H7 (cell line): ENCODE data around the gene ABHD2. TPM values are rescaled to one million over a fixed set of nuclear protein-coding genes. Genes with fewer than 3 reads are reported as not detected.
A peak's percentile ranks its signal among the peaks of the same experiment; 100 is the strongest.
"Not testable (repeated sequence)": the region's sequence is repeated elsewhere in the genome, so short reads cannot be mapped to it uniquely, and the experiment has no call there.

ENCODE experiments used
- DNase-seq: peaks from one replicate; pipeline ENCODE4 v3.0.0; 2012
- H3K27me3 ChIP-seq: 2 replicates; pipeline ENCODE4 v1.6.0; 2011; ENCODE audit warnings: mild to moderate bottlenecking, low read length; ENCODE audit not compliant: control insufficient read depth, insufficient read depth
- H3K36me3 ChIP-seq: replicated peaks from 2 replicates; pipeline ENCODE4 v1.5.1; 2011; ENCODE audit warnings: low read length; ENCODE audit not compliant: control insufficient read depth, insufficient read depth
- H3K4me3 ChIP-seq: 2 replicates; pipeline ENCODE4 v1.5.1; 2011; ENCODE audit warnings: low read depth, mild to moderate bottlenecking, control low read depth, low read length, moderate library complexity; ENCODE audit not compliant: insufficient read depth
- total RNA-seq: library from RNA; depleted of rRNA; stranded (reverse); fragments of >200 nt; shearing (Covaris generic); gene quantifications from 2 replicates; pipeline ENCODE4 v1.2.3, GENCODE V29; 2014

The ABHD2 gene
- total RNA-seq, 1 experiment from 2014 or later: 14.9 TPM

GRCh38 chr15:89085933-89086332 lies 2.3 kb upstream of the ABHD2 start:
- H3K4me3 ChIP-seq, DNase-seq, H3K36me3 ChIP-seq, H3K27me3 ChIP-seq: not testable (repeated sequence)

GRCh38 chr15:89086390-89086789 lies 1.9 kb upstream of the ABHD2 start:
- H3K36me3 ChIP-seq, H3K27me3 ChIP-seq, DNase-seq, H3K4me3 ChIP-seq: not testable (repeated sequence)

DNA sequence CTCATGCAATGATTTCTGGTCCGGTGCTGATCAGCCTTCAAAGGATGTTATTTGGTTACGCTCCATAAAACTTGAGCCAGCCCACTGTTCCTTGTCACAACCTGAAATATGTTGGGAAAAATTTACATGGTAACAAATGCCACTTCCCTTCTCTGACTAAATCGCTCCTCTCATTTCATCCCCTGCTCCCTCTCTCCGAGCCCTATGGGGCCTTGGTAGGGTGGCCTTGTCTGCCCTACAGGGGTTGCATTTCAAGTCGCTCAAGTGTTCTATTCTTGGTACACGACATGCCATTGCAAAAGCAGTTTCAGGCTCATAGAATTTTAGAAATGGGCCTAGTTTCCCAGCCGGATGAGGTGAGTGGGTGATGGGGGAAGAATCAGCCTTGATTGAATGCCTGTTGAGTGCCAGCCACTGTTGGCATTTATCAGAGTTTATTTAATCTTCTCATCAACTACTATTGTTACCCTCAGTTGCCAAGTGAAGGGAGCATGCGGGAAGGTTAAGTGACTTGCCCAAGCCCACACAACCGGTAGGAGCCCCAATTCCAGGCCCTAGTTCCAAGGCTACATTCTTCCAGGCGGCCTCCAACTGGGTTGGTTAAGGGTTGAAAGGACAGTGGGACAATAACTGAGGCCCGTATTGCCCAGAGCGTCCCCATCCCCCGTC lies 961 bp upstream of the ABHD2 start:
- Histone ChIP-seq H3K27me3 (no peaks in the 10 kb centered on the region; the same call in 1 of the 2 replicates), H3K36me3 (no peaks in the 10 kb centered on the region), H3K4me3 (peak overlapping the region; percentile 48)
- DNase-seq: no peak

- H3K27me3 ChIP-seq: no peaks in the 10 kb centered on the region; the same call in 1 of the 2 replicates
- H3K36me3 ChIP-seq: no peaks in the 10 kb centered on the region
- H3K4me3 ChIP-seq: peak overlapping the region; percentile 90
- DNase-seq: peak; percentile 69
These were observed 504 bp downstream of the ABHD2 start for GRCh38 chr15:89088605-89089315.

- H3K27me3 ChIP-seq: no peaks in the 10 kb centered on the region; the same call in 1 of the 2 replicates
- no peak for DNase-seq
- H3K36me3 ChIP-seq: no peaks in the 10 kb centered on the region
- H3K4me3 ChIP-seq: no peak overlapping the region; the same call in 1 of the 2 replicates
These were observed 1.3 kb downstream of the ABHD2 start for GRCh38 chr15:89089316-89090230.

DNA sequence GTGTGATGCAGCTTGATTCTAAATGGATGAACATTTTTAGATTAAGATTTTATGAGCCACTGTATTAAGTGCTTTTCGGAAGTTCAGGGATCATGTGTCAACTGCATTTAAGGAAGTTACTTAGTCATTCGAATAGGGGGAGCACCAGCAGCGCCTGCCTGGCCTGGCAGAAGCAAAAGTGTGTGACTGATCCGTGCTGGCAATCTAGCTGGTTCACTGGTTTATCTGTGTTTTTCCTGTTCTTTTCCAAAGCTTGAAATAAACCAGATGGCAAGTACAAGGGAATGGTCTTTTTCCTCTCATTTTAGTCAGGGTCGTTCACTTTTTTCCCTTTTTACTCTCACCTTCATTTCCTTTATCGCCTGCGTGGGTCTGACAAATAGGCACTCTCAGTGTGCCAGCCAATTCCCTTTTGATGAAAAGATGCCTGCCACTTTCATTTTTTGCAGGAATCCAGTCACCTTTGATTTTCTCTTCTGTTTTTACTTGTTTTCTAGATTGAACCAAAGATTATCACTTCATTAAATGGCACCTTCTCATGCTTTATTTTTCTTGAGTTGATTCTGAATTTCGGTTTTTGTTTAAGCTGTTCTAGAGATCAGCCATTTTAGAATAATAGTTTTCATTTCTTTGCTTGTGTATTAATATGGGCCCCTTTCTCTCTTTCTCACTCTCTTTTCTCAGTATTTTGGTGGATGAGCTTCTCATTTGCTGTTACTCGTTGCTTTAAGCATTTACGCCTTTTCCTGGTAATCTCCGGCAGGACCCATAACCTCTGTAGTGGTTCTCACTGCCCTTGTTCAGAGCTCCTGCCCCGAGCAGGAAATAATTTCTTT lies 2.8 kb downstream of the ABHD2 start:
- no peaks in the 10 kb centered on the region; the same call in 1 of the 2 replicates for H3K27me3 ChIP-seq
- no peak for DNase-seq
- no peak overlapping the region for H3K4me3 ChIP-seq
- no peaks in the 10 kb centered on the region for H3K36me3 ChIP-seq

GRCh38 chr15:89091627-89092220 lies 3.5 kb downstream of the ABHD2 start:
- Histone ChIP-seq H3K36me3 (no peaks in the 10 kb centered on the region), H3K4me3 (no peak overlapping the region), H3K27me3 (no peaks in the 10 kb centered on the region; the same call in 1 of the 2 replicates)
- DNase-seq: no peak

DNA sequence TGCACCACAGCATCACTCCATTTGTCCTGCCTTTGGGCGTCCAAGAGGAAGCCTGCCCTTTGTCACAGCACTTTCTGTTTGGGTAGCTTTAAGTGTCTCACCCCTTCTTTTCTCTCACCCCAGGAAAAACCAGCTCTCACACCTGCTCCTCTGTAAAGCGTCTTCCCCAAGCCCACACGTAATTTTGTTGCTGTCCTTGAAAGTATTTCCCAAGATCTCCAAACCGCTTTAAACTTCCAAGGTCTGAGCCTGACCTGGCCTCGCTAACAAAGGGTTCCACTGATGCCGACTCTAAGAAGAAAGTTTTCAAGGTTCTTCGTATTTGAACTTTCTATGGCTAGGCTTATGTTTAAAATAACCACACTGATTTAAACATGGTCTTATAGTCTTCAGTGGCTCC lies 5.3 kb downstream of the ABHD2 start:
- no peak for DNase-seq
- no peaks in the 10 kb centered on the region for H3K36me3 ChIP-seq
- H3K4me3 ChIP-seq: no peak overlapping the region
- no peaks in the 10 kb centered on the region; the same call in 1 of the 2 replicates for H3K27me3 ChIP-seq

- Histone ChIP-seq H3K27me3 (no peaks in the 10 kb centered on the region), H3K36me3 (no peaks in the 10 kb centered on the region), H3K4me3 (no peak overlapping the region)
- no peak for DNase-seq
These were observed 6.8 kb downstream of the ABHD2 start for GRCh38 chr15:89095073-89095472.

DNA sequence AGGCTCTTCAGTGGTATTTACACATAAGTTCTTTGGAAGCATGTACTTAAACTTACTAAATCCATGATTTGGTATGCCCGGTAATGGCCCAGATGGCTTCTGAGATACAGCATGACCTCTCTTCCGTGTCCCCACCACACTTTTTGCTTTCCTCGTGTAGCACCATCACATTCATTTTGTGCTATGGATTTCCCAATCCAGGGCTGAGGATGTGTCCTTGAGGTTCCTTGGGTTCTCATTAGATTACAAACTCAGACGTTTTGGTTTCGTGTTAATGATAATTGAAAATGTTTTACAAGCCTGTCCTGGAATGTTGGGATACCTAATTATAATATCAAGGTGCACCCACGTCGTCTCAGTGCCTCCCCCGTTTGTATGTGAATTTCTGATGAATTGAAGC lies 7.3 kb downstream of the ABHD2 start:
- Histone ChIP-seq H3K4me3 (no peak overlapping the region), H3K36me3 (no peaks in the 10 kb centered on the region), H3K27me3 (no peaks in the 10 kb centered on the region)
- no peak for DNase-seq

- no peak overlapping the region for H3K4me3 ChIP-seq
- no peaks in the 10 kb centered on the region for H3K36me3 ChIP-seq
- H3K27me3 ChIP-seq: no peaks in the 10 kb centered on the region
- no peak for DNase-seq
These were observed 8.4 kb downstream of the ABHD2 start for GRCh38 chr15:89096664-89097063.

- H3K4me3 ChIP-seq: no peak overlapping the region
- no peak for DNase-seq
- H3K27me3 ChIP-seq: no peaks in the 10 kb centered on the region
These were observed 9.1 kb downstream of the ABHD2 start for GRCh38 chr15:89097313-89097712.

DNA sequence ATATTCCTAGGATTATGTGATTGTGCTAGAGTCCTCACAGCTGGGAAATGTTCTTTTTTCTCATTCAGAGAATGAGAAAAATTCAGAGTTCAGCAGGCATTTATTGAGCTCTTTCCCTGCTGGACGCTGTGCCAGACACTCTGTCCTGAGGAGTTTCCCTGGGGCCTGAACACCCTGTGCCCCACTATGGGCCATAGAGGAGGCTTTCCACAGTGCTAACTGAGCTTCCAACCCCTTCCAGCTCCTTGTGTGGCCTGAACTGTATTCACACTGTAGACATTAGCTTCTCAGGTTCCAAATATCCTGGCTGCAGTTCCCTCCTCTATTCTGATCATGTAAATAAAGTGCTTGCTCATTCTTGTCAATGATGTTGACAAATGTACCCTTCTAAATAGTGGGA lies 10.0 kb downstream of the ABHD2 start:
- H3K4me3 ChIP-seq: no peak overlapping the region
- DNase-seq: no peak
- no peaks in the 10 kb centered on the region for H3K27me3 ChIP-seq
- no peaks in the 10 kb centered on the region; the same call in 1 of the 2 replicates for H3K36me3 ChIP-seq

More at GRCh38 chr15:89097313-89097712, 9.1 kb downstream of the ABHD2 start:
- H3K36me3 ChIP-seq: no peaks in the 10 kb centered on the region; the same call in 1 of the 2 replicates
